ENCODE results near the gene ENPP6. TPM values are rescaled to one million over a fixed set of nuclear protein-coding genes. Genes with fewer than 3 reads are reported as not detected.

Gene ENPP6
- polyA plus RNA-seq, 2 of the 4 experiments (the other 2 are of a cell fraction), result not detected

DNA sequence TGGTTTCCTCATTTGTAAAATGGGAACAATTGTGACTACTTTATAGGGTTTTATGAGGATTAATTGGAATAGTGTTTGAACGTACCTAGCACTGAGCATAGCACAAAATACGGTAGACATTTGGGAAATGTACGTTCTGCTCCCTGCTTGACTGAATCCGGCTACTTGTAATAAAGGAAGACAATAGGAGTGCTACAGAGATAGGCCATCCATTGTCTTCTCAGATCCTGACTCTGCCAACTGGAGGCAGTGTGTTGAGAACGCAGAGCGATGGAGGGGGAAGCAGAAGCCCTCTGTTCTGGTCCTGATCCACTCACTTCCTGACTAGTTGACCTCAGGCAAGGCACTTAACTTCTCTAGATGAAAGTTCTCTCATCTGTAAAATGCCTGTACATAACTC is 26.4 kb downstream of the ENPP6 start:
- FAIRE-seq (no peak), ATAC-seq (no peak), DNase-seq (ENCODE audit: low read depth in 1 of 2, low spot score in 1 of 2) (no peak)
- 67% methylated on average over 6 of the region's 6 CpGs for WGBS (ENCODE audit: missing lambda C conversion rate)
- TF ChIP-seq KDM1A (IDR thresholded peaks at IDR 0.05; ENCODE audit: low read depth) (no peak), CHD2 (IDR thresholded peaks at IDR 0.05; ENCODE audit: low read length, partially characterized antibody) (no peak), RNF2 (IDR thresholded peaks at IDR 0.05; ENCODE audit: borderline replicate concordance, low read depth) (no peak), EP300 (IDR thresholded peaks at IDR 0.05) (no peak), MAZ (IDR thresholded peaks at IDR 0.05; ENCODE audit: borderline replicate concordance, low read depth, low read length) (no peak), EHF (CRISPR knock-in tag; IDR thresholded peaks at IDR 0.05) (no peak)
- TF ChIP-seq, protein P1, sequence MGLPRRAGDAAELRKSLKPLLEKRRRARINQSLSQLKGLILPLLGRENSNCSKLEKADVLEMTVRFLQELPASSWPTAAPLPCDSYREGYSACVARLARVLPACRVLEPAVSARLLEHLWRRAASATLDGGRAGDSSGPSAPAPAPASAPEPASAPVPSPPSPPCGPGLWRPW (IDR thresholded peaks at IDR 0.05), result no peak
- TF ChIP-seq, protein P2, sequence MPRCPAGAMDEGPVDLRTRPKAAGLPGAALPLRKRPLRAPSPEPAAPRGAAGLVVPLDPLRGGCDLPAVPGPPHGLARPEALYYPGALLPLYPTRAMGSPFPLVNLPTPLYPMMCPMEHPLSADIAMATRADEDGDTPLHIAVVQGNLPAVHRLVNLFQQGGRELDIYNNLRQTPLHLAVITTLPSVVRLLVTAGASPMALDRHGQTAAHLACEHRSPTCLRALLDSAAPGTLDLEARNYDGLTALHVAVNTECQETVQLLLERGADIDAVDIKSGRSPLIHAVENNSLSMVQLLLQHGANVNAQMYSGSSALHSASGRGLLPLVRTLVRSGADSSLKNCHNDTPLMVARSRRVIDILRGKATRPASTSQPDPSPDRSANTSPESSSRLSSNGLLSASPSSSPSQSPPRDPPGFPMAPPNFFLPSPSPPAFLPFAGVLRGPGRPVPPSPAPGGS (IDR thresholded peaks at IDR 0.05), result no peak
- ChIA-PET CTCF (interaction anchor here (0.6 to 1.1 kb wide), 2 partner anchors 23 to 418 kb away, joined by 3 read pairs; no protein-coding TSS in a partner anchor), POLR2A (no interaction called here)
- Histone ChIP-seq H3K4me3 (no peak overlapping the region), H3K27ac (no peak overlapping the region), H3K4me1 (no peaks in the 10 kb centered on the region), H3K4me2 (no peak overlapping the region), H3K9me3 (no peaks in the 10 kb centered on the region)

DNA sequence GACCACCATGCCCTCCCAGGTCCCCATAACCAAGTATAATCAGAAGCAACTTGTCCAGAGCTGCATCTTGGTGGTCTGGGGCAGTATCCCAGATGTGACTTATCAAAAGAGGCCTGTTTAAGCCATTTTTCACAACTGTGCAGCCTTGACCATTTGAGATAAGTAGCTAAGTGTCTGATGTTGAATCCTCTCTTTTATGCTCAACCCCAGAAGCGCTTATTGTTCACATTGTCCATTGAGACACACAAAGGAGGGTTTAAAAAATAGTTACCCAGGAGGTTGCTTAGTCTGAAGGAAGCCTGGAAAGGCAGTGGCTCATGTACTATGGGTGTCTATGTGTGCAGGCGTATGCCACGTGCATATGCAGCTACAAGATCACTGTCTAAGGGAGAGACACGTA is 27.0 kb downstream of the ENPP6 start:
- TF ChIP-seq HOXB5 (CRISPR knock-in tag; IDR thresholded peaks at IDR 0.05) (no peak), TFCP2L1 (CRISPR knock-in tag; IDR thresholded peaks at IDR 0.05) (no peak), HDAC2 (IDR thresholded peaks at IDR 0.05) (no peak), ZSCAN20 (CRISPR knock-in tag; IDR thresholded peaks at IDR 0.05) (no peak), SREBF2 (IDR thresholded peaks at IDR 0.05) (no peak)
- TF ChIP-seq, protein P1 (IDR thresholded peaks at IDR 0.05), result no peak
- TF ChIP-seq, protein P3, sequence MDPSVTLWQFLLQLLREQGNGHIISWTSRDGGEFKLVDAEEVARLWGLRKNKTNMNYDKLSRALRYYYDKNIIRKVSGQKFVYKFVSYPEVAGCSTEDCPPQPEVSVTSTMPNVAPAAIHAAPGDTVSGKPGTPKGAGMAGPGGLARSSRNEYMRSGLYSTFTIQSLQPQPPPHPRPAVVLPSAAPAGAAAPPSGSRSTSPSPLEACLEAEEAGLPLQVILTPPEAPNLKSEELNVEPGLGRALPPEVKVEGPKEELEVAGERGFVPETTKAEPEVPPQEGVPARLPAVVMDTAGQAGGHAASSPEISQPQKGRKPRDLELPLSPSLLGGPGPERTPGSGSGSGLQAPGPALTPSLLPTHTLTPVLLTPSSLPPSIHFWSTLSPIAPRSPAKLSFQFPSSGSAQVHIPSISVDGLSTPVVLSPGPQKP (IDR thresholded peaks at IDR 0.05; ENCODE audit: low read depth, low read length), result no peak
- TF ChIP-seq, protein P4, sequence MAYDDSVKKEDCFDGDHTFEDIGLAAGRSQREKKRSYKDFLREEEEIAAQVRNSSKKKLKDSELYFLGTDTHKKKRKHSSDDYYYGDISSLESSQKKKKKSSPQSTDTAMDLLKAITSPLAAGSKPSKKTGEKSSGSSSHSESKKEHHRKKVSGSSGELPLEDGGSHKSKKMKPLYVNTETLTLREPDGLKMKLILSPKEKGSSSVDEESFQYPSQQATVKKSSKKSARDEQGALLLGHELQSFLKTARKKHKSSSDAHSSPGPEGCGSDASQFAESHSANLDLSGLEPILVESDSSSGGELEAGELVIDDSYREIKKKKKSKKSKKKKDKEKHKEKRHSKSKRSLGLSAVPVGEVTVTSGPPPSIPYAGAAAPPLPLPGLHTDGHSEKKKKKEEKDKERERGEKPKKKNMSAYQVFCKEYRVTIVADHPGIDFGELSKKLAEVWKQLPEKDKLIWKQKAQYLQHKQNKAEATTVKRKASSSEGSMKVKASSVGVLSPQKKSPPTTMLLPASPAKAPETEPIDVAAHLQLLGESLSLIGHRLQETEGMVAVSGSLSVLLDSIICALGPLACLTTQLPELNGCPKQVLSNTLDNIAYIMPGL (CRISPR knock-in tag; IDR thresholded peaks at IDR 0.05; ENCODE audit: borderline replicate concordance), result no peak
- DNase-seq (ENCODE audit: low read depth in 1 of 2, low spot score in 1 of 2) (no peak), ATAC-seq (no peak), FAIRE-seq (no peak)
- WGBS (ENCODE audit: missing lambda C conversion rate), result 48% methylated on average over 4 of the region's 4 CpGs
- Histone ChIP-seq H3K27ac (no peak overlapping the region), H3K9me3 (no peaks in the 10 kb centered on the region), H3K4me3 (no peak overlapping the region), H3K4me2 (no peak overlapping the region), H3K4me1 (no peaks in the 10 kb centered on the region)
- ChIA-PET CTCF (interaction anchor here (0.6 kb wide), 1 partner anchor 417 kb away, joined by 3 read pairs; no protein-coding TSS in a partner anchor), POLR2A (no interaction called here)

GRCh38 chr4:184189966-184190365 is 27.7 kb downstream of the ENPP6 start:
- CTCF ChIA-PET, result no interaction called here

More at GRCh38 chr4:184189966-184190365, 27.7 kb downstream of the ENPP6 start:
- no peak for FAIRE-seq
- 81% methylated on average over 4 of the region's 4 CpGs for WGBS (ENCODE audit: missing lambda C conversion rate)
- no peak for DNase-seq (ENCODE audit: low read depth in 1 of 2, low spot score in 1 of 2)
- H3K4me2 ChIP-seq, result no peak overlapping the region
- H3K27ac ChIP-seq, result no peak overlapping the region
- no peak for ATAC-seq
- no peak for TF ChIP-seq CHD2 (IDR thresholded peaks at IDR 0.05; ENCODE audit: low read length, partially characterized antibody)
- TF ChIP-seq ZSCAN20 (CRISPR knock-in tag; IDR thresholded peaks at IDR 0.05), result no peak
- TF ChIP-seq, protein P2 (IDR thresholded peaks at IDR 0.05), result no peak
- no peak for TF ChIP-seq TFCP2L1 (CRISPR knock-in tag; IDR thresholded peaks at IDR 0.05)
- no peak for TF ChIP-seq EP300 (IDR thresholded peaks at IDR 0.05)
- no peak for TF ChIP-seq REST (IDR thresholded peaks at IDR 0.05)
- no peak for TF ChIP-seq MYC (IDR thresholded peaks at IDR 0.05; ENCODE audit: borderline replicate concordance, low read length)
- no peaks in the 10 kb centered on the region for H3K9me3 ChIP-seq
- H3K4me3 ChIP-seq, result no peak overlapping the region
- POLR2A ChIA-PET, result no interaction called here
- no peaks in the 10 kb centered on the region for H3K4me1 ChIP-seq
